Naive thymus-derived CD4-positive, alpha-beta T cell (primary cell): ENCODE data around the gene RBFOX1. TPM values are rescaled to one million over a fixed set of nuclear protein-coding genes. Genes with fewer than 3 reads are reported as not detected.

Experiments used
- ATAC-seq: fragments of 150-1000 bp; cut with Tn5 transposase; 2 replicates; pipeline ENCODE4 v1.10.0; 2021; ENCODE audit warnings: mild to moderate bottlenecking, moderate library complexity
- CTCF ChIA-PET: fragments of 350-600 bp; sonication (Branson Sonifier 250); formaldehyde crosslinking; loops from one replicate; lab custom pipeline; 2021; ENCODE audit warnings: antibody characterized with exemption; lab: Charles Lee
- POLR2A ChIA-PET: fragments of 350-600 bp; sonication (Branson Sonifier 250); formaldehyde crosslinking; loops from one replicate; lab custom pipeline; 2021; ENCODE audit warnings: antibody characterized with exemption, inconsistent platforms; lab: Charles Lee
- DNase-seq, 9 donors: peaks; one replicate each; pipeline versions ENCODE4 v3.0.0 to v3.0.0-alpha.2; 2020 to 2022; ENCODE audit warnings: mixed read lengths in 1 of 9
- H3K27ac ChIP-seq: one replicate; pipeline ENCODE4 v1.7.0; 2013; ENCODE audit warnings: mild to moderate bottlenecking, low read depth, low read length, moderate library complexity
- H3K27me3 ChIP-seq, 2 donors: one replicate each; pipeline ENCODE4 v1.7.0; 2013; ENCODE audit warnings: low read length in 2 of 2, mild to moderate bottlenecking in 2 of 2, moderate library complexity in 2 of 2; ENCODE audit not compliant: control insufficient read depth in 2 of 2, insufficient read depth in 2 of 2
- H3K36me3 ChIP-seq, 3 experiments: 1 replicate in 2 of 3; 2 replicates in 1 of 3; pipeline ENCODE4 v1.7.0; 2013; ENCODE audit warnings: low read length in 3 of 3, mild to moderate bottlenecking in 3 of 3, moderate library complexity in 1 of 3; ENCODE audit not compliant: insufficient read depth in 3 of 3, control insufficient read depth in 2 of 3
- H3K4me1 ChIP-seq, 2 donors: one replicate each; pipeline ENCODE4 v1.7.0; 2013; ENCODE audit warnings: low read length in 2 of 2, mild to moderate bottlenecking in 2 of 2, moderate library complexity in 1 of 2; ENCODE audit not compliant: control insufficient read depth in 2 of 2, insufficient read depth in 2 of 2
- H3K4me3 ChIP-seq: 2 replicates; pipeline ENCODE4 v1.7.0; 2013; ENCODE audit warnings: mild to moderate bottlenecking, low read length
- H3K9me3 ChIP-seq, 3 experiments: 1 replicate in 2 of 3; 2 replicates in 1 of 3; pipeline ENCODE4 v1.7.0; 2013; ENCODE audit warnings: low read length in 3 of 3; ENCODE audit not compliant: control insufficient read depth in 2 of 3
- H3K27ac Mint-ChIP-seq, 9 donors: one replicate each; pipeline ENCODE4 v1.8.0; 2020 to 2022; ENCODE audit warnings: mixed read lengths in 9 of 9, mild to moderate bottlenecking in 8 of 9, moderate library complexity in 5 of 9, inconsistent platforms in 2 of 9
- H3K27me3 Mint-ChIP-seq, 5 donors: one replicate each; pipeline ENCODE4 v1.8.0; 2021 to 2022; ENCODE audit warnings: mixed read lengths in 5 of 5, mild to moderate bottlenecking in 1 of 5
- H3K36me3 Mint-ChIP-seq, 5 donors: one replicate each; pipeline ENCODE4 v1.8.0; 2020 to 2022; ENCODE audit warnings: mixed read lengths in 5 of 5, mild to moderate bottlenecking in 3 of 5, inconsistent platforms in 1 of 5
- H3K4me1 Mint-ChIP-seq, 7 donors: one replicate each; pipeline ENCODE4 v1.8.0; 2020 to 2022; ENCODE audit warnings: mixed read lengths in 7 of 7, mild to moderate bottlenecking in 3 of 7, inconsistent platforms in 1 of 7
- H3K4me3 Mint-ChIP-seq, 10 donors: one replicate each; pipeline ENCODE4 v1.8.0; 2020 to 2022; ENCODE audit warnings: mild to moderate bottlenecking in 10 of 10, mixed read lengths in 10 of 10, moderate library complexity in 6 of 10, inconsistent platforms in 2 of 10
- H3K9me3 Mint-ChIP-seq, 11 donors: one replicate each; pipeline ENCODE4 v1.8.0; 2020 to 2022; ENCODE audit warnings: mixed read lengths in 11 of 11, mild to moderate bottlenecking in 4 of 11, inconsistent platforms in 1 of 11, moderate library complexity in 1 of 11
- intact Hi-C, 2 donors: fragments of 100-400 bp; cut with micrococcal nuclease; formaldehyde crosslinking; loops; one replicate each; pipeline ENCODE4 v1.15.1; 2023
- polyA plus RNA-seq, 2 donors: library from polyadenylated mRNA; unstranded; fragments of 300-500 nt; fragmentation: Illumina TruSeq; gene quantifications; one replicate each; pipeline ENCODE4 v1.2.3, GENCODE V29; 2021
- total RNA-seq, 6 experiments: library from RNA in 5 of 6; stranded (reverse) in 5 of 6; gene quantifications; 1 replicate in 5 of 6; 2 replicates in 1 of 6; pipeline ENCODE4 v1.2.3 and lab custom pipeline; 2021 to 2026

RBFOX1 gene
- total and polyA plus RNA-seq, 7 experiments from 2014 or later: not detected

DNA sequence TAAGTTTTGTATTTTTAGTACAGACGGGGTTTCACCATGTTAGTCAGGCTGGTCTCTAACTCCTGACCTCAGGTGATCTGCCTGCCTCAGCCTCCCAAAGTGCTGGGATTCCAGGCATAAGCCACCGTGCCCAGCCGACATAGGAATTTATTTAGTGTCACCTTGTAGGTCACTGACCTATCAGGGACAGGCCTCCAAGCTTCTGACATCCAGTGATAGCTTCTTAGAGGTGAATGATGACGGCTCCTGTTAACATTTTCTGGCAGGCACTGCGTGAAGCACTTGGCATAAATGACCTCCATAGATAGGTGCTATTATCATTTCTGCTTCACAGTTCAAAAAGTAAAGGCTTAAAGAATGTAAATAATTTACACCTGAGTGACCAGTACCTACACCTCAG is 71.6 kb downstream of the RBFOX1 start:
- no peaks in the 10 kb centered on the region for H3K4me1 ChIP-seq
- Mint-ChIP-seq H3K4me3 (no peak overlapping the region), H3K36me3 (peaks cover 0 to 4% (median 0%) of the 10 kb centered on the region in 5 donors), H3K9me3 (peaks cover 0 to 19% (median 10%) of the 10 kb centered on the region in 11 donors), H3K27ac (no peak overlapping the region), H3K27me3 (no peaks in the 10 kb centered on the region), H3K4me1 (no peaks in the 10 kb centered on the region)
- H3K36me3 ChIP-seq: no peaks in the 10 kb centered on the region
- no peak overlapping the region for H3K27ac ChIP-seq
- intact Hi-C loops: no loop called here
- ChIA-PET POLR2A (interaction anchor here (0.7 kb wide), 1 partner anchor 466 kb away, joined by 3 read pairs; no protein-coding TSS in a partner anchor), CTCF (no interaction called here)
- ATAC-seq: no peak
- DNase-seq: no peak
- H3K9me3 ChIP-seq: no peaks in the 10 kb centered on the region
- no peak overlapping the region for H3K4me3 ChIP-seq
- H3K27me3 ChIP-seq: no peaks in the 10 kb centered on the region

DNA sequence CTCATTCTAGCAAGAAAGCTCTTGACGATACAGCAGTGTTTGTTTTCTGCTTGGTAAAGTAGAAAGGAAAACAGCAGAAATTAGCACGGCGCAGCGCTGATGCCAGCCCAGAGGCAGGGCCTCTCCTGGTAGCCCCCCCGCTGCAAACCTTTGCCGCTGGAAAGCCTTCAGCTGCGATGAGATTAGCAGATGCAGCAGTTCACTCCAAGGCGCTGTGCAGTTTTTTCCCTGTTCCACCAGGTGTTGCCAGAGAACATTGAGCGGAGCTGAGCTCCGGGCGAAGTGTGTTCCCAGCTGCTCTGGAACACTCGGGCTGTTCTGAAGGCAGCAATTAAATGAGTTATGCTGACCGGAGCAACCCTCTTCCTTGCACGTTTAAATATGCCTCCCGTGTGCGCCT is 72.5 kb downstream of the RBFOX1 start:
- Mint-ChIP-seq H3K4me3 (no peak overlapping the region), H3K9me3 (peaks cover 0 to 16% (median 9%) of the 10 kb centered on the region in 11 donors), H3K36me3 (peaks cover 0 to 4% (median 0%) of the 10 kb centered on the region in 5 donors), H3K4me1 (no peaks in the 10 kb centered on the region), H3K27me3 (no peaks in the 10 kb centered on the region), H3K27ac (no peak overlapping the region)
- no peak for DNase-seq
- ATAC-seq: no peak
- Histone ChIP-seq H3K9me3 (no peaks in the 10 kb centered on the region), H3K4me1 (no peaks in the 10 kb centered on the region), H3K27ac (no peak overlapping the region), H3K36me3 (no peaks in the 10 kb centered on the region), H3K27me3 (no peaks in the 10 kb centered on the region), H3K4me3 (no peak overlapping the region)
- intact Hi-C loops: no loop called here
- ChIA-PET CTCF (no interaction called here), POLR2A (no interaction called here)

DNA sequence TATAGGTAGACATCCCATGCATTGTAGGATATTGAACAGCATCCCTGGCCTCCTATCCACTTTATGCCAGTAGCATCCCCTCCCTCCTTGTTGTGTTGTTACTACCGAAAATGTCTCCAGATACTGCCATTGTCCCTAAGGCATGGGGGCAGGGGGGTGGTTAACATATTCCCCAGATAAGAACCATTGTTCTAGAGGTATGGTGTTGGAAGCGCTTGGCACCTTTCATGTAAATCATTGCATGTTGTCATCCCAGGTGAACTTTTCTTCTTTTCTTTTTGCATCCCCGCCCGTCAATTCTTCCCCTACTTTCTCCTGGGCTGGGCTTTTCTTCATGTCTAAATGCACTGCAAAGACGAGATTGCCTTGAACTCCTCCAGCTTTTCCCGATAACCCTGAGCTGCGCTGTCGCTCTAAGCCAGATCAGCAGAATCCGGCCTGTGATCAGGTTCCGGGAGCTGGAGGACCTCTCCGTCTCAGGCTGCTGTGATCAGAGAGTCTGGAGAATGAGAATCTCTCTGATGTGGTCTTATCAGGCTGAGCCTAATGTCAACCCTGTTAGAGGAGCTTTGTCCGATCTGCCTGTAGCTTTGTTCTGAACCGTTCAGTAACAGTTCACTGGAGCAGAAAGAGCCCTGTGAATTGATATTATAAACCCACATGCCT is 76.2 kb downstream of the RBFOX1 start:
- POLR2A ChIA-PET: no interaction called here
- intact Hi-C loops: no loop called here
- H3K4me1 Mint-ChIP-seq: no peaks in the 10 kb centered on the region

DNA sequence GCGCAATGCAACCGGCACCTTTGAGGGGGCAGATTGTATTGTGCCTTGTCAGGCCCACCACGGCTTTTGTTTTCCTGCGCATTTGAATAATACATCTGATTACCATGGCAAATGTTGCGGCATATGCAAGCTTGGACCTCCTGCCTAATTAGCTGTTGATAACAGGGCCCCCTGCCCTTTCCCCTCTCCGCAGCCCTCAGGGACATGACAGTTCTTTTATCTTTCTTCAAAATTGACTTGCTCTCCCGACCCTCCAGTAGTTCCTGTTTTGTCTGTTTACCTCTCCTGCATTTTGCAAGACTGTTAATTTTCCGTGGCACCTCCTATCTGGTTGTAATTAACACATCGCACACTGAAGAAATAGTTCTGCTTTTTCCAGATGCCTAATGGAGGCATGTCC is 86.8 kb downstream of the RBFOX1 start:
- peak overlapping the region in 1 of 10 donors; percentile 20 for H3K4me3 Mint-ChIP-seq
- no peak overlapping the region for H3K27ac Mint-ChIP-seq
- no peaks in the 10 kb centered on the region for H3K27me3 Mint-ChIP-seq
- CTCF ChIA-PET: no interaction called here
- H3K4me1 ChIP-seq: no peaks in the 10 kb centered on the region
- POLR2A ChIA-PET: no interaction called here
- H3K9me3 ChIP-seq: no peaks in the 10 kb centered on the region
- H3K36me3 ChIP-seq: no peaks in the 10 kb centered on the region
- DNase-seq (no peak), ATAC-seq (no peak)
- no peak overlapping the region for H3K27ac ChIP-seq
- intact Hi-C loops: no loop called here
- peaks cover 0 to 2% (median 0%) of the 10 kb centered on the region in 7 donors for H3K4me1 Mint-ChIP-seq
- H3K9me3 Mint-ChIP-seq: peaks cover 0 to 22% (median 8%) of the 10 kb centered on the region in 11 donors
- H3K27me3 ChIP-seq: no peaks in the 10 kb centered on the region
- no peak overlapping the region for H3K4me3 ChIP-seq
- H3K36me3 Mint-ChIP-seq: peaks cover 0 to 4% (median 0%) of the 10 kb centered on the region in 5 donors

More for the DNA sequence above, 76.2 kb downstream of the RBFOX1 start:
- Histone ChIP-seq H3K4me3 (no peak overlapping the region), H3K4me1 (no peaks in the 10 kb centered on the region), H3K27me3 (no peaks in the 10 kb centered on the region), H3K9me3 (no peaks in the 10 kb centered on the region), H3K36me3 (no peaks in the 10 kb centered on the region), H3K27ac (no peak overlapping the region)
- peaks cover 0 to 4% (median 0%) of the 10 kb centered on the region in 5 donors for H3K36me3 Mint-ChIP-seq
- ATAC-seq: no peak
- no peak overlapping the region for H3K27ac Mint-ChIP-seq
- H3K27me3 Mint-ChIP-seq: no peaks in the 10 kb centered on the region
- no peak for DNase-seq
- CTCF ChIA-PET: no interaction called here
- peaks cover 4 to 21% (median 9%) of the 10 kb centered on the region in 11 donors for H3K9me3 Mint-ChIP-seq
- H3K4me3 Mint-ChIP-seq: no peak overlapping the region

DNA sequence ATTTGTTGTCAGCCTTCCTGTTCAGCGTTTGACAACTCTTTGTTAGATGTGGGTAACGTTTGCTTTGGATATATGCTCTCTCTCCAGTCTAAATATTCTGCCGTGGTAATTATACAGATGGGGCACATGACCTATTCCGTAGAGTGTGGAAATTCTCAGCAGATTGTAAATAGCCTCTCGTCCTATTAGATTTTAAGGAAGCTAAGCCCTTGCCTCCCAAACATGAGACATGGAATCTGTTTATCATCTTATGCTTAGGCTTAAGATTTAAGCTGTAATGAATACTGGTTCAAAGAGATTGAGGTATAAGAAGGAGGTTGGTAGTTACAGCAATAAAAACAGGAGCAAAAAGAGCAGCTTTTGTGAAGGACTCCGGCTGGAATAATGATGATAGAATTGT is 87.4 kb downstream of the RBFOX1 start:
- peaks cover 0 to 2% (median 0%) of the 10 kb centered on the region in 7 donors for H3K4me1 Mint-ChIP-seq
- H3K27ac Mint-ChIP-seq: no peak overlapping the region
- no peak overlapping the region for H3K27ac ChIP-seq
- H3K4me3 Mint-ChIP-seq: no peak overlapping the region
- H3K36me3 ChIP-seq: no peaks in the 10 kb centered on the region
- no peaks in the 10 kb centered on the region for H3K9me3 ChIP-seq
- DNase-seq (no peak), ATAC-seq (no peak)
- ChIA-PET POLR2A (no interaction called here), CTCF (no interaction called here)
- H3K36me3 Mint-ChIP-seq: peaks cover 0 to 4% (median 0%) of the 10 kb centered on the region in 5 donors
- no peak overlapping the region for H3K4me3 ChIP-seq
- no peaks in the 10 kb centered on the region for H3K27me3 ChIP-seq
- H3K4me1 ChIP-seq: no peaks in the 10 kb centered on the region
- no peaks in the 10 kb centered on the region for H3K27me3 Mint-ChIP-seq
- H3K9me3 Mint-ChIP-seq: peaks cover 0 to 22% (median 8%) of the 10 kb centered on the region in 11 donors
- intact Hi-C loops: no loop called here

DNA sequence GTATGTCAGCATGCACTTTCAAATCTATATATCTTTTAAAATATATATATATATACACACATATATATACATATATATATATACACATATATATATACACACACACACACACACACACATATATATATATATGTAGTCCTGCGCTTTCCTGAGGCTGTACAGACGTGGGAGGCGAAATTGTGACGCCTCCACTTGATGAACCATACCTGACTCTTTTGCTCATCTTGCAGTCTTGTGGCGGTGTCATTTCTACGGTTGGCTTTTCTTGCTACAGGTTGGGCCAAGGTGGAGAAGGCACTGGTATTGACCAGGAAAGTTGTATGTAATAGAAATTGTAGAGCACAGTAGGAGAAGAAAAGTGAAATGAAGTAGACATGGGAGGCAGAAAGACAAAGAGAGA is 88.2 kb downstream of the RBFOX1 start:
- Mint-ChIP-seq H3K36me3 (peaks cover 0 to 4% (median 0%) of the 10 kb centered on the region in 5 donors), H3K4me3 (no peak overlapping the region), H3K9me3 (peaks cover 0 to 27% (median 7%) of the 10 kb centered on the region in 11 donors), H3K27ac (no peak overlapping the region), H3K27me3 (no peaks in the 10 kb centered on the region), H3K4me1 (peaks cover 0 to 2% (median 0%) of the 10 kb centered on the region in 7 donors)
- ATAC-seq (no peak), DNase-seq (no peak)
- no peaks in the 10 kb centered on the region for H3K9me3 ChIP-seq
- POLR2A ChIA-PET: no interaction called here
- H3K4me1 ChIP-seq: no peaks in the 10 kb centered on the region
- H3K36me3 ChIP-seq: no peaks in the 10 kb centered on the region
- no peak overlapping the region for H3K27ac ChIP-seq
- intact Hi-C loops: no loop called here
- H3K27me3 ChIP-seq: no peaks in the 10 kb centered on the region
- H3K4me3 ChIP-seq: no peak overlapping the region
- CTCF ChIA-PET: no interaction called here

DNA sequence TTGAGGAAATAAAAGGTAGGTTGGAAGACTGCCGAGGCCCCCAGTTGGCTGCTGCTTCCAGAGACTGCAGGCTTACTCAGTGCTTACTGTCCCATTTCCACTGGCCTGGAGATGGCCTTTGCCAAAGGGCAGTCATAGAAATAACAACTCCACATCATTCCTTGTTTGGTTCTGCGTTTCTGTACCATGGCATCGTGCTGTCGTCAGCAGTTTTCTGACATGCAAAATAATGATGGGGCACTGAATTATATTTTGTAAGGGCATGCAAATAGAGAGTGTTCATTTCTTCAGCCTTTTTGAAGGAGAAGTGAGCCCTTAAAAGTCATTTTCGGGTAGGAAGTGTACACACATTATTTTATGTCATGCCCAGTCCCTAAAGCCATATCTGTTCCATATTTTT is 88.9 kb downstream of the RBFOX1 start:
- ATAC-seq: no peak
- Histone ChIP-seq H3K27me3 (no peaks in the 10 kb centered on the region), H3K9me3 (peaks cover 0 to 5% (median 0%) of the 10 kb centered on the region in 3 experiments), H3K36me3 (no peaks in the 10 kb centered on the region), H3K4me3 (no peak overlapping the region), H3K4me1 (no peaks in the 10 kb centered on the region), H3K27ac (no peak overlapping the region)
- no peak for DNase-seq
- no peaks in the 10 kb centered on the region for H3K27me3 Mint-ChIP-seq
- ChIA-PET POLR2A (no interaction called here), CTCF (no interaction called here)
- peaks cover 0 to 4% (median 0%) of the 10 kb centered on the region in 5 donors for H3K36me3 Mint-ChIP-seq
- peaks cover 0 to 31% (median 7%) of the 10 kb centered on the region in 11 donors for H3K9me3 Mint-ChIP-seq
- intact Hi-C loops: no loop called here
- H3K4me3 Mint-ChIP-seq: no peak overlapping the region
- H3K27ac Mint-ChIP-seq: no peak overlapping the region
- peaks cover 0 to 2% (median 0%) of the 10 kb centered on the region in 7 donors for H3K4me1 Mint-ChIP-seq
